Stimulated activated CD4-positive, alpha-beta T cell treated with anti-CD3 and anti-CD28 coated beads, Interleukin-4, amount 100 ng/mL, for 48 hours (primary cell): ENCODE measurements around the gene PLXNB2.

ENCODE experiments used
- DNase-seq, 2 donors: peaks; one replicate each; pipeline ENCODE4 v3.0.0-alpha.2; 2020; ENCODE audit warnings: low read depth in 2 of 2

PLXNB2 gene

DNA sequence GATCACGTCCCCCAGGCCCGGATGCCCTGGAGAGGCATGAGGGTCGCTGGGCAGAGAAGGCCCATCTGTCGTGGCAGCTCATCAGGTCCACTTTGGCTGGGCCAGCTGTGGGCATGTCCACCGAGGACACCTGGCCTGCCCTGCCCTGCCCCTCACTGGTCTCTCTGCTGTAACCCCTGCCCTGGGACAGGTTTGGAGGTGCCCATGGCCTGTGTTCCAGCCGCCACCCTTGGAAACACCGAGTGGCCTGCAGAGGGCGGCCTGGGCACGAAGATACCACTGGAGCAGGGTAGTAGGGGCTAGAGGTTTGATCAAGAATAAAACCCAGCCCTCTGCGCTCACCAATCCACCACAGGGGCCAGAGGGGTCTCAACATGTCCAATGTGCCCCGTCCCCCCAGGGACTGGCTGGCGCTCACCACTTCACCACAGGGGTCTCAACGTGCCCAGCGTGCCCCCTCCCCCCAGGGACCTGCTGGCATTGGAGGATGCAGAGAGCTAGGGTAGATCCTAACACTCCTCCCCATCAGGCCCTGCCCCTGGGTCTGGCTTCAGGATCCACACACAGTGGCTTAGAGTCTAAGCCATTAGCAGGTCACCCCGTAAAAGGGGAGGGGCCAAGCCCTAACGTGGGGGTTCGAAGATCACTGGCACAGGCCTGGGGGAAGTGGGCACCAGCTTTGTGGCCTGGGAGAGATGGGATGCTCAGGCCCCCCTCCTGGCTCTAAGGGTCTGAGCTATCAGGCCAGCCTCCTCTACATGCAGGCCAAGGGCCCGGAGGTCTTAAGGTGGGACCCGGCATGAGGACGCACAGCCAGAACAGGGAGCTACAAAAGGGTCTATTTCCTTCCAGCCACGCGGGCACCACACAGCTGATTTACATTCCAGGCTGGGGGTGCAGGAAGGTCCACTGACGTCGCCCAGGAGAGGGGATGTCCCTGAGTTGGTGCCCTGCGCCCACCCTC lies 55.1 kb downstream of the PLXNB2 start:
- peak; percentile 58 to 60 for DNase-seq

DNA sequence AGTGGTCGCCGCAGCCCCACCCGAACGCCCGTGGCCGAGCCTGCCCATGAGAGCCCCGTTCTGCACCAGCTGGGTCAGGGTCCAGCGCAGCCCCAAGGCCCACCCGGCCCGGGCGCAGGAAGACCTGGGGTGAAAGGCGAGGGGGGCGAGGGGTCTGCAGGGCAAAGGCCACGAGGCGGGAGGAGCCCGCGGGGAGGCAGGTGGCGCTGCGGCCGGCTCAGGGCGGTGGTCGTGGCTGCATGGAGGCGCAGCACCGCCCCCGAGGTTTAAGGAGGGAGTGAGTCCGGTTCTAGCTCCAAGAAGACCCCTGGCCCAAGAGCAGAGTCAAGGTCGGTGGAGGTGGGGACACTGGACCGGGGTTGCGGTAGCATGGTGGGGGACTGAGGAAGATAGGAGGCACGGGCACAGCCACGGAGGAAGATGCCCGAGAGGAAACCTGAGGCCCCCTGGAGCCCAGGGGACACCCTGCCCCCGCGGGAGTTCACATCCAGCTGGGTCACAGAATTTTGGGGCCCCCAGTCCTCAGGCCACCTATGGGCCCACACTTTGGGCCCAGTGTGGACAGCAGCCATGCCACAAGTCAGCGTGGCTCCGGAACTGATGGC lies 55.9 kb downstream of the PLXNB2 start:
- DNase-seq: no peak

DNA sequence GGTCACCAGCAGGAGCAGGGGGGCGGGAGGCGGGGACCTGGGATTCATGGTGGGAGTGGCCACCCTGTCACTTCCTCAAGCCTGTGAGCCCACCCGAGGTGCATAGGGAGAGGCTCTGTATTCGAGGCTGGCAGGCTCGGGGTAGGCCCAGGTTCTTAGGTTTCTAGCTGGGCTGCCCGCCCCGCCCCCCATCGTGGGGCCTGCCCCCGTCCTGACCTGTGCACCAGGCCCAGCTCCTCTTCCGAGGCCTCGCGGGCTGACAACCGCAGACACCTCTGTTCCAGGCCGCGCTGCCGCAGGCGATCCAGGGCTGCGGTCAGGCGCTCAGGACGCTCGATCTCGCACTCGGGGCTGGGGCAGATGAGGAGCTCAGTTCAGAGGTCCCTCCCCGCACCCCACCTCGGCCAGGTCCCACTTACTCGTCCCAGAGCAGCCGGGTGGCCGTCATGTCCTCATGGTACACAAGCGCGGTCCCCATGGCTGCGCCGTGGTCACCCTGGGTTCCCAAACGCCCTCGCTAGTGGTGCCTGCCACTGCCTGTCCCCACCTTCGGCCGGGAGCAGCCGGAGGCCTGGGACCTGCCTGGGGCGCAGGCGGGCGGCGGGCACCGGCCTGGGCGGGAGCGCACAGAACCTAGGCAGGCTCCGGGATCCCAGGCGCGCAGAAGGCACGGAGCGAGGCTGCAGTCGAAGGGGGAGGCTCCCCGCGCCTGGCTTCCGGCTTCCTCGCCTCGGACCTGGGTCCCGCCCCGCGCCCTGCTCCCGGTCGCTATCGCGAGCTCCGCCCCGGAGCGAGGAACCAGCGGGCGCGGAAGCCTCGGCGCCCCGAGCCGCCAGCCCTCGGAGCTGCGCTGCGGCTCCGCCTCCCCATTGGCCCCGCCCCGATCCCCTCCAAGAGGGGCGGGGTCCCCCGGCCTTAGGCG lies 56.6 kb downstream of the PLXNB2 start, which contains the start of gene HDAC10:
TSS of gene HDAC10 (minus strand) at position 711 of the 922 bp plus-strand sequence. CDS start at position 478, 233 bp downstream.
- DNase-seq: peak; percentile 79 to 81

DNA sequence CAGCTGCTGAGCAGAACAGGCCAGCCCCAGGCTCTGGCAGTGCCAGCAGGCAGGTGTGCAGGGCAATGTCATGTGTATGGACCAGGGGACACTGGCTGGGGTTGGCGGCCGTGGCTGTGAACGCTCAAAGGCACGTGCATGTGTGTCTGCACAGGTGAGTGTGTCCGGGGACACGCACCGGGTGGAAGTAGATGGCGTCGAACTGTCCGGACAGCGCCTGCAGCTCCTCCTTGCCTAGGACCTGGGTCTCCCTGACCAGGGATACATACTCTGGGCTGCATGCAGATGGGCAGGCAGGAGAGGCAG lies 57.2 kb downstream of the PLXNB2 start:
- DNase-seq: no peak

DNA sequence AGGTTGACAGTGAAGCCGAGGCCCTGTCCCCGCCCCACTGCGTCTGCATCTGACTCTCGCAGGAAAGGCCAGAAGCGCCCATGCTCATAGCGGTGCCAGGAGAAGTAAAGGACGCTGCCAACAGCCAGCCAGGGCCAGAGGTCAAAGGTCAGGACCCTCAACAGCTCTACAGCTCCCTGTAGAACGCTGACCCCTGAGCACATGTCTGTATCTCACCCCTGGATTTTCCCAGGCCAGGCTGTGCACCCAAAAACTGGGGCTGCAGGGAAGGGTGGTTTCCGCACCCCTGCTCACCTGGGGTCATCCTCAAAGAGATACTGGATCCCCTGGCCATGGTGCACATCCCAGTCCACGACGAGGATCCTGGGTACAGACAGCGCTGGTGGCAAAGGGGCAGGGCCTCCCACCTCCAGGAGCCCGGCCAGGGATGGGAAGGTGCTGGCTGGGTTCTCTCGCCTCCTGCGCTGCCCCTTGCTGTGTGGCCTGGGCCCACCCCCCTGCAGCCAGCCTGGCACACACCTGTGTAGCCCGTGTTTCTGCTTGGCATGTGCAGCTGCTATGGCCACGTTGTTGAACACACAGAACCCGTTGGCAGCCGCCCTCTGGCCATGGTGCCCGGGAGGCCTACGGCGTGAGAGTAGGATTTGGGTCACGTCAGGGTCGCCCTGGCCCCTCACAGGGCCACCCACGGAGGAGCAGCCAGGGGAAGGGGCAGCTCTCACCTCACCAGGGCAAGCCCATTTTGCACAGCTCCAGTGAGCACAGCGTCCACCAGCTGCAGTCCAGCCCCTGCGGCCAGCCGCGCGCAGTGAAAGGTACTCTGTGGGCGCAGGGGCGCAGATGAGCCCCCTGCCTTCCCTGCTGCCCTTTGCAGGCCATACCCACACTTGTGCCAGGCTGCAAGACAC lies 57.9 kb downstream of the PLXNB2 start:
- DNase-seq: no peak

DNA sequence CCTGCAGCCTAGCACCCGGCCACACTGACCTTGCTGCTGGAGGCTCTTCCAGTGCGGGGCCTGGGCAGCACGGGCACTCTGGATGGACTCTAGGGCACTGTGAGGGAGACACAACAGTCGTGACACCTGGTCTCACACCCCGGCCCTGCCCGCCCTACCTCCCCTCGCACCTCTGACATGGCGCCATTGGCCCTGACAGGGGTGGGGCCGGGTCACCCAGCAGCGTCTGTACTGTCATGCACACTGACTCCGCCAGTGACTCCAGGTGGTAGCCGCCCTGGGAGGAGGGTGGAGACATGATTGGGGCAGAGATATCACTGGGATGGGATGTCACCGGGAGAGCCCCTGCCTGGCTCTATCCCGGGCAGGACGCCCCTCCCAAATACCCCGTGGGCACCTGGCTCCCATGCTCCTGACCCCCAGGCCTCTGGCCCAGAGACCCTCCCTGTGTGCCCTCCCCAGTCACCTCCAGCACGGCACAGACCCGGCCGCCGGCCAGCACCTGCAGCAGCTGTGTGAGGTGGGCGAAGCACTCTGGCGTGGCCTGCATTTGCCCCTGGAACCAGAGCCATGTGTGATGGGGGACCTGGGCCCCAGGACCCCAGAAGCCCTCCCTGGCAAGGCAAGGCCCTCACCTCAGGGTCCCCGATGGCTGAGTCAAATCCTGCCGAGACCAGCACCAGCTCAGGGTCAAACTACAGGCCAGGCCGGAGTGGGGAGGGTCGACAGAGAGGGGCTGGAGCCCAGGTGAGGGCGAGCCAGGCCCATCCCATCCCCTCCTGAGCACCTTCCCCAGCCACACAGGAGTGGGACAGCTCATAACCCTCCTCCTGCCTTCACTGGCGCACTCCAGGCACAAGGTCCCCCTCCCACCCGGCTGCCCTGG lies 59.0 kb downstream of the PLXNB2 start:
- no peak for DNase-seq

DNA sequence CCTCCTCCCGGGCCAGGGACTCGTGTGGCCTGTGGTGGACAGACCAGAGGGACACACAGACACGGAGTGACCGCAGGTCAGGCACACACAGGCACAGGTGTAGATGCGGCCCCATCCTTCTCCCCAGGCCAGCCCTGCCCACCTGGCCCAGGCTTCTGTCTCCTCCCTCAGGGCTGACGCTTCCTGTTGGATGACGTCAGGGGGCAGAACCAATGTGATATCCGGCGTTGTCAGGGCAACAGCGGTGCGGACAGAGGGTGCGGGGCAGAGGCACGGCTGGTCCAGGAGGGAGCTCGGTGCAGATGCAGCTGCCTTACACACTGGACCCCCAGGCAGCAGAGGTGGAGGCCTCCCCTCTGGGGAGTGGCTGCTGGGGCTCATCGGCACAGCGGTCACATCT lies 59.7 kb downstream of the PLXNB2 start:
- DNase-seq: no peak

DNA sequence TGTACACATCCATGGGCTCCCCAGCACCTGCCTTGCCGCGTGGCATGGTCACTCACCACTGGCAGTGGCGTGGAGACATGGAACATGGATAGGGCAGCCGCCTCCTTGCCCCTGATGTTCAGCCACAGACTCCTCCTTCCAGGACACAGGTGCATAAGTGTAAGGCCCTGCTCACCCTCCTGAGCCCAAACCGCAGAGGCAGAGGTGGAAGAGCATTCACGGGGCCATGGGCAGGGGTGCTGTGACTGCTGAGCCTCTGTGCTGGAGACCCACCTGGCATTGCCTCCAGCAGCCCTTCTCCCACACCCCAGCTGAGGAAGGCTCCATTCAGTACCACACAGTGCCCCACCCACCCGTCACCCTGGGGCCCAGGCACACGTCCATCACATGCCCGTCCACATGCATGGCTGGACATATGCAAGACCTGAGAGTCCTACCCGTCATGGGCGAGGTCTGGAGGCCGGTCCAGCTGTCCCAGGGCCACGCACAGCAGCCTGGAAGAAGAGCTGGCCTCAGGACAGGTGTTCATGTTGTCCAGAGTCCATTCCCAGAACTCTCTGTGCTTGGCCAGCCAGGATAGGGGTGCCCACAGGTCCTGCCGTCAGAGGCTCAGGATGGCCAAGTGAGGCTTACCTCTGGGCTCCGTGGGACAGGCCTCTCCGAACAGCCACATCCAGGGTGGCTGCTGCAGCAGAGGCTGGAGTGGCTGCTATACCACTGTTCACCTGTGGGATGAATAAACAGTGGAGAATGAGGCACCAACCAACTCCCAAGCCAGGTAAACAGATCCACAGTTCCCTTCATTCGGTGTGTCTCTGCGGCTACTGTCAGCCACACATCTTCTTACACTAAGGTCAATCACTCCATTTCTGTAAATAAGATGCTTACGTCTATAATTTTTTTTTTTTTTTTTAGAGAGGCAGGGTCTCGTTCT lies 60.9 kb downstream of the PLXNB2 start:
- DNase-seq: no peak

DNA sequence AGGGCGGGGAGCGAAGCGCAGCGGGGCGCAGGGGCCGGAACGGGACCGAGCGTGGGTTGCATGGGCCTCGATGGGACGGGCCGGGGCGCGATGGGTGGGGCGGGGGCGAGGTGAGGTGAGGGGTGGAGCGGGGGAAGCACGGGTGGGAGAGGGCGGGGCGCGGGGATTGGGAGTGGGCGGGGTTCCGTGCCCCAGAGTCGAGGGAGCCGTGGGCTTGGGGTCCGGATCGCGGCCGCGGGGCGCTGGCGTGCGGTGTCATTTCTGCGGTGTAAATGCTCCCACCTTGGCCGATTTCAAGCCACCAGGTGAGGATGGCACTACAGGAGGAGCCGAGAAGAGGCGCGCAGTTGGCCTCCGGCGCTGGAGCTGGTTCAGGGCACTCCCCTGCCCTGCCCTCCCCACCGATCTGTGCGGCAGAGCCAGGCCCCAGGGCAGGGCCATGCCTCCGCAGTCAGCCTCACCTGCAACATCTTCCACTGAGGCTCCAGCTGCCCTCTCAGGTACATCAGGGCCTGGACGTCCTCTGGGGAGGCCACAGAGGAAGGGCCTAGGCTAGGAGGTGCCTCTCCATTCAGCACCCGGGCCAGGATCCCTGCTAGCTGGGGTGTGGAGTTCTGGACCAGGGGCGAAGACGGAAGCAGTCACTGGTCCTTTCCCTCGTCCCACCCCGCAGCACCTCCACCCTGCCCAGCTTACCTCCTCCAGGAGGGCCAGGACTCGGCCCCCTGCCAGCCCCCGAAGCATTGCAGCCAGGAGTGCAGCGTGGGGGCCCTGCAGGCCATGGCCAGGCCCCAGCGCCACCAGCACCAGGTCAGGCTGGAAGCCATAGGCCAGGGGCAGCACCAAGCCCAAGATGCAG lies 62.0 kb downstream of the PLXNB2 start:
- no peak for DNase-seq

DNA sequence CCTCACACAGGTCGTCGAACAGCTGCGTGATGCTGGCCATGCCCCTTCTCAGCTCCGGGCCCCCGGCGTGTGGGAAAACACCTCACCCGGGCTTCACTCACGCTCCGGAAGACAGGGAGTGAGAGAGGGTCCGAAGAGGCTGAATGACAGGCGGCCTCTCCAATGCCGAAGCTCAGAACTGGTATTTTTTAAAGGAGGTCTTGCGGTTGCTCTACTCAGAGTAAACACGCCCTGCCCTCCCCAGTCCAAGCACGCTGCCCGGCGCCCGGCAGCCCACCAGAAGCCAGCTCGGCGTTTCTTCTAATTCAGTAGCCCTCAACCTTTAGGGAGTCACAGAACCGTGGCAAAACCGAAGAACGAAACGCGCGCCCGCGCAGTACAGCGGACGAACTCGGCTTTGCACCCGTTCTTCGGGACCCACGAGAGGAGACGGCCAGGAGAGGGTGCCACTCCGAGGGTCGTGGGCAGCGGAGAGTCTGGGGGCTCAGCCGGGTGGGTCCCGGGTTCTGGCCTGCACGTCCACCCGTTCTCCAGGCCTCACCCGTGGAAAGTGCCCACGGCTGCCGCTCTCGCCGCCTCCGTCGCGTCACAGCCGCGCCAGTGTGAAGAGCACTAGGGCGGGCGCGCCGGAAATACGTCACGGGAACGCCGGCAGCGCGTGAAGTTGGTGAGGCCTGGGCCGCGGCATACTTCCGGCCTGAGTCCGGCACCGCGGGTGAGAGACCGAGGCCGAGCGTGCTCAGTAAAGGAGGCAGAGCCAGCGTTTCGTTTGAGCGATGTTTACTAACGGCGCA lies 62.8 kb downstream of the PLXNB2 start, which contains the start of gene TUBGCP6:
TSS of gene TUBGCP6 (minus strand) at position 604 of the 794 bp plus-strand sequence. CDS start at position 40, 564 bp downstream.
- peak; percentile 87 to 90 for DNase-seq

DNA sequence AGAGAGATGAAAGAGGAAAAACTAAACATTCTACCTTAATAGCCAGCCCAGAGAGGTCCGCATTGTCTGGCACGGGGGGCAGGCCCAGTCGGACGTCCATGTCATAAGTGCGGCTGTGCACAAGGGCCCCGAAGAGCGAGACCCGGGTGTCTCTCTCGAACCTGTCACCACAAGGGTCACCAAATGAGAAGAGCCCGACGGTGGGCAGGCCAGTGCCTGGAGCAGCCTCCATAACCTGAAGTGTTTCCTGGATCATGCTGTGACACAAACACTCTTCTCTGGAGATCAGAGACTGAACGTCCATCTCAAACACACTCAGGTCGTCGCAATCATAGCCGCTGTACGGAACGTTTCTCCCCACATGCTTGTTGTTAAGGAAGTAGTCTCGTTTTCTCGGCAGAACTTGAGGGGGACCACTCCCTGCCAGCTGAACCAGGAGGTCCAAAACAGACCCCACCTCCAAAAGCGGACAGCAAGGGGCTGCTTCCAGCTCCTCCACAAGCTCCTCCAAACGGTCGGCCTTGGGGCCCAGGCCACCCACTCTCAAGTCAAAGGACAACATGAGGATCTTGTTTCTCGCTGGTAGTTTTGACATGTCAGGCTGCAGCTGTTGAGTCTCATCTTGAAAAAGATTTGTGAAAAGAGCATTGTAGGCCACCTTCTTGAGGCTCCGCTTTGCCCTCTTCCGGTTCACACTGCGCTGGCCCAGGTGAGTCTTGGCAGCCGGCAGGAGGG lies 63.6 kb downstream of the PLXNB2 start:
- DNase-seq: no peak

DNA sequence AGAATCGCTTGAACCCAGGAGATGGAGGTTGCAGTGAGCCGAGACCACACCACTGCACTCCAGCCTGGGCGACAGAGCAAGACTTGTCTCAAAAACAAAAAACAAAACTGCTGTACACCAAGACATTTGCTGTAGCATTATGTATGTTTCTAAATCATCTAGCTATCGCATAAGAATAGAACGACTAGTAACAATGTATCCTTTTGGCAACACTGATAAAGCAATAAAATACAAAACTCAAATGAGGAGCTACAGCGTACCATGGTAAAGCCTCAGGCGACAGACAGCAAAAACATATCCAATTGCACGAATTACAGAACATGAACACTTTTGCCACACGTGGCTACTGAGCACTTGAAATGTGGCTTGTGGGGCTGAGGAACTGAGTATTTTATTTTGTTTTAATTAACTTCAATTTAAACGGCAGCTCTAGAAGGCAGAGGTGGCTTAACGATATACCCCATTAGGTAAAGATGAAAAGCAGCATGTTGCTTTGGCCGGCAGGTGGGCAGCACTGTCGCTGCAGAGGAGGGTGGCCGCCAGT lies 65.0 kb downstream of the PLXNB2 start:
- no peak for DNase-seq

DNA sequence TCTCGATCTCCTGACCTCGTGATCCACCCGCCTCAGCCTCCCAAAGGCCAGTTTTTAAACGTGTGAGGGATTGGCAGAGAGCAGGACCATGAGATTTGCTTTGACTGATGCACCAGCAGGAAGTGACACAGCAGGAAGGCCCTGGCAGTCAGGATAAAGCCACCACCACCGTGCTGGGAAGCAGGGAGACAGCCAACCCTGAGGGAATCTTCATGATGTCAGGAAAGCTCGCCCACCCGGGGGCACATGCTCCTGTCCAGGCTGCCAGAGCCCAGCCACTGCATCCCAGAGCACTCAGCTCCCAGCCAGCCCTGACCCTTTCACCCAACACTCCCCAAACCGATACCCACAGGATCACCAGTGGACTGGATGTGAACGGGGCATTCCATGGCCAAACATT lies 68.7 kb downstream of the PLXNB2 start:
- no peak for DNase-seq

DNA sequence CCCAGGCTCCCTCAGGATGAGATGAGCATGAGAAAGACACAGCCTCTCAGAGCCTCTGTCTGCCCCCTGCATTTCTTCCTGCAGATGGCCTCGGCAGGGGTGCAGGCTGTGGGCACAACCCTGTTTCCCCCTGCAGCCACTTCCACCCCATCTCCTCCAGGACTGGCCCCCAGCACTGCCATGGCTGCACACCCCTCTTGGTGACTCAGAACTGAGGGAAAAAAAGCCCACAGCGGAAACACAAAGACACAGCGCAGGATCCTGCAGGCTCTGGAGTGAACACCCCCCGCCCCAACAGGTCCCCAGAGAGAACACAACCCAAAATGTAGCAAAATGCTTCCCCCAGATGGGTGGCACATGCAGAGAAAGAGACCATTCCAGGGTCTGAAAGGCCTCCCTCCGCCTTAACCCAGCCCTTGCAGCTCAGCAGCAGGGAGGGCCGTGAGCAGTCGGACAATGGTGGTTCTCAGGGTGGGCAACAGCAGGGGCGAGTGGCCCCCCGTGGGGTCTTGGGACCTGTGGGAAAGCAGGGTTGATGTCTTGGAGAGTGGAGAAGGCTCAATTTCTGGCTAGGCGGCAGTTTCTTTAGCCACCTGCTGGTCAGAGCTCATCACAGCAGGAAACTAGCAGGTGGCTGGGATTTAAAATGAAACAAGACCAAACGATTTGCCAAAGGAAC lies 70.6 kb downstream of the PLXNB2 start:
- DNase-seq: no peak

DNA sequence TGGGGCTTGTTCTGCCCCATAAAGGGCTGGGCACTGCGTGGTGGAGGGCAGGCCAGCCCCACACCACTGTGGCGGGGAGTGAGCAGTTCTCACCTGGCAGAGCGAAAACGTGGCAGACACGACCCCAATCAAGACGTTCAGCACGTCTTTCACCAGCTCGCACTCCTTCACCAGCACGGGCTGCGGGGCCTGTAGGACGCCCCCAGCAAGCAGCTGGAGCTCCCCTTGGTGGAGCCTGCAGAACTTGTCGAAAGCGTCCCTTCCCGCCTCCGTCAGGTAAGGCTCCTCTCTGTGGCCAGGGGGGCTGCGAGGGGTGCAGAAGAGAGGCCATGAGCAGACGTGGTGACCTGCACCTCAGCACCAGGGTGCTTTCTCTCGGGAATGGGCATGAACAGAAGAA lies 74.2 kb downstream of the PLXNB2 start:
- DNase-seq: no peak
